Astrocyte (in vitro differentiated cells and primary cell): ENCODE data around the gene HINFP. TPM values are rescaled to one million over a fixed set of nuclear protein-coding genes. Genes with fewer than 3 reads are reported as not detected.
A peak's percentile ranks its signal among the peaks of the same experiment; 100 is the strongest.

Source experiments
- DNase-seq: peaks from one replicate; pipeline ENCODE4 v3.0.0-alpha.2; 2010; ENCODE audit warnings: low read depth
- FAIRE-seq: peaks from 2 replicates; lab custom pipeline; 2011; peaks lifted over from hg19 to GRCh38; lab: Jason Lieb, UNC
- H2AFZ ChIP-seq: 2 replicates; pipeline ENCODE4 v1.6.0; 2012; ENCODE audit warnings: low read depth, low read length, inconsistent platforms
- H3K27ac ChIP-seq: 2 replicates; pipeline ENCODE4 v1.5.1; 2011; ENCODE audit warnings: low read depth, low read length, inconsistent platforms
- H3K27me3 ChIP-seq: 2 replicates; pipeline ENCODE4 v1.6.0; 2011; ENCODE audit warnings: low read length, inconsistent platforms; ENCODE audit not compliant: insufficient read depth
- H3K36me3 ChIP-seq: 2 replicates; pipeline ENCODE4 v1.5.1; 2011; ENCODE audit warnings: low read length, inconsistent platforms; ENCODE audit not compliant: insufficient read depth
- H3K4me1 ChIP-seq: 2 replicates; pipeline ENCODE4 v1.5.1; 2011; ENCODE audit warnings: low read length, inconsistent platforms; ENCODE audit not compliant: insufficient read depth
- H3K4me2 ChIP-seq: 2 replicates; pipeline ENCODE4 v1.6.0; 2012; ENCODE audit warnings: low read length, inconsistent platforms
- H3K4me3 ChIP-seq: 2 replicates; pipeline ENCODE4 v1.5.1; 2011; ENCODE audit warnings: low read depth, mild to moderate bottlenecking, low read length, inconsistent platforms; ENCODE audit not compliant: insufficient read depth
- H3K79me2 ChIP-seq: 2 replicates; pipeline ENCODE4 v1.6.0; 2012; ENCODE audit warnings: mild to moderate bottlenecking, low read length, inconsistent platforms; ENCODE audit not compliant: insufficient read depth
- H3K9ac ChIP-seq: 2 replicates; pipeline ENCODE4 v1.6.0; 2012; ENCODE audit warnings: mild to moderate bottlenecking, low read length, inconsistent platforms
- H3K9me3 ChIP-seq: 2 replicates; pipeline ENCODE4 v1.5.1; 2012; ENCODE audit warnings: low read depth, mild to moderate bottlenecking, low read length, inconsistent platforms; ENCODE audit not compliant: insufficient read depth
- H4K20me1 ChIP-seq: 2 replicates; pipeline ENCODE4 v1.6.0; 2012; ENCODE audit warnings: low read length, inconsistent platforms; ENCODE audit not compliant: insufficient read depth
- H3K27ac Mint-ChIP-seq: one replicate; pipeline ENCODE4 v1.8.0; 2021; ENCODE audit warnings: mild to moderate bottlenecking, mixed read lengths; ENCODE audit not compliant: unreplicated experiment
- H3K27me3 Mint-ChIP-seq: one replicate; pipeline ENCODE4 v1.8.0; 2021; ENCODE audit warnings: low read depth, mixed read lengths; ENCODE audit not compliant: unreplicated experiment
- H3K36me3 Mint-ChIP-seq: one replicate; pipeline ENCODE4 v1.8.0; 2021; ENCODE audit warnings: low read depth, mixed read lengths; ENCODE audit not compliant: unreplicated experiment
- H3K4me1 Mint-ChIP-seq: one replicate; pipeline ENCODE4 v1.8.0; 2021; ENCODE audit warnings: low read depth, mixed read lengths; ENCODE audit not compliant: unreplicated experiment
- H3K4me3 Mint-ChIP-seq: one replicate; pipeline ENCODE4 v1.8.0; 2021; ENCODE audit warnings: mild to moderate bottlenecking, moderate library complexity, mixed read lengths; ENCODE audit not compliant: unreplicated experiment
- H3K9me3 Mint-ChIP-seq: one replicate; pipeline ENCODE4 v1.8.0; 2021; ENCODE audit warnings: mild to moderate bottlenecking, mixed read lengths; ENCODE audit not compliant: unreplicated experiment
- CTCF ChIP-seq: IDR thresholded peaks from 2 replicates; pipeline ENCODE4 v1.5.1; 2011; ENCODE audit warnings: low read depth, mild to moderate bottlenecking, inconsistent platforms, low read length, moderate library complexity; ENCODE audit not compliant: insufficient read depth
- EZH2 ChIP-seq: IDR thresholded peaks from 2 replicates; pipeline ENCODE4 v1.6.1; 2012; ENCODE audit warnings: mild to moderate bottlenecking, low read length, inconsistent platforms; ENCODE audit not compliant: insufficient read depth
- total RNA-seq: library from RNA; stranded (reverse); gene quantifications from 2 replicates; pipeline ENCODE4 v1.2.1, GENCODE V29; 2021

HINFP gene
- total RNA-seq, 1 donor from 2014 or later, result 27.8 TPM

- Histone ChIP-seq H2AFZ (no peak overlapping the region), H3K4me1 (peaks cover 9% of the 10 kb centered on the region), H3K36me3 (no peaks in the 10 kb centered on the region), H3K27me3 (no peaks in the 10 kb centered on the region), H3K9ac (no peak overlapping the region), H3K4me2 (no peak overlapping the region), H3K4me3 (no peak overlapping the region), H3K79me2 (no peaks in the 10 kb centered on the region), H4K20me1 (no peaks in the 10 kb centered on the region), H3K9me3 (no peaks in the 10 kb centered on the region), H3K27ac (no peak overlapping the region)
- DNase-seq (no peak), FAIRE-seq (no peak)
- Mint-ChIP-seq H3K27ac (no peak overlapping the region), H3K4me3 (no peak overlapping the region), H3K27me3 (no peaks in the 10 kb centered on the region), H3K4me1 (peaks cover 6% of the 10 kb centered on the region), H3K9me3 (no peaks in the 10 kb centered on the region), H3K36me3 (peaks cover 2% of the 10 kb centered on the region)
- TF ChIP-seq EZH2 (no peak), CTCF (no peak)
These were observed 51.1 kb downstream of the HINFP start for GRCh38 chr11:119172513-119172912.

- Mint-ChIP-seq H3K4me1 (peaks cover 10% of the 10 kb centered on the region), H3K36me3 (peaks cover 3% of the 10 kb centered on the region), H3K27me3 (no peaks in the 10 kb centered on the region), H3K4me3 (no peak overlapping the region), H3K9me3 (peaks cover 2% of the 10 kb centered on the region), H3K27ac (no peak overlapping the region)
- no peak overlapping the region for H2AFZ ChIP-seq
- H3K9ac ChIP-seq, result no peak overlapping the region
- DNase-seq (no peak), FAIRE-seq (no peak)
- no peaks in the 10 kb centered on the region for H4K20me1 ChIP-seq
- H3K27ac ChIP-seq, result no peak overlapping the region
- H3K36me3 ChIP-seq, result no peaks in the 10 kb centered on the region
- H3K27me3 ChIP-seq, result no peaks in the 10 kb centered on the region
- TF ChIP-seq EZH2, result no peak
- TF ChIP-seq CTCF, result no peak
- no peak overlapping the region for H3K4me3 ChIP-seq
- H3K4me1 ChIP-seq, result peaks cover 13% of the 10 kb centered on the region
- H3K79me2 ChIP-seq, result no peaks in the 10 kb centered on the region
- no peak overlapping the region for H3K4me2 ChIP-seq
- no peaks in the 10 kb centered on the region for H3K9me3 ChIP-seq
These were observed 52.1 kb downstream of the HINFP start for GRCh38 chr11:119173453-119173852.

- Mint-ChIP-seq H3K36me3 (peaks cover 6% of the 10 kb centered on the region), H3K27ac (peak overlapping the region; percentile 62), H3K4me1 (peaks cover 10% of the 10 kb centered on the region), H3K4me3 (no peak overlapping the region), H3K9me3 (peaks cover 2% of the 10 kb centered on the region), H3K27me3 (no peaks in the 10 kb centered on the region)
- no peaks in the 10 kb centered on the region for H3K27me3 ChIP-seq
- FAIRE-seq, result no peak
- peaks cover 4% of the 10 kb centered on the region for H3K4me1 ChIP-seq
- TF ChIP-seq EZH2 (no peak), CTCF (no peak)
- H2AFZ ChIP-seq, result peak overlapping the region; percentile 44
- no peaks in the 10 kb centered on the region for H3K9me3 ChIP-seq
- DNase-seq, result peak; percentile 37
- no peak overlapping the region for H3K9ac ChIP-seq
- H3K36me3 ChIP-seq, result no peaks in the 10 kb centered on the region
- no peak overlapping the region for H3K4me3 ChIP-seq
- H4K20me1 ChIP-seq, result no peaks in the 10 kb centered on the region
- peak overlapping the region; percentile 23 for H3K4me2 ChIP-seq
- no peak overlapping the region for H3K27ac ChIP-seq
- no peaks in the 10 kb centered on the region for H3K79me2 ChIP-seq
These were observed 54.2 kb downstream of the HINFP start for GRCh38 chr11:119175493-119176077.
